Endothelial cell (in vitro differentiated cells): Measurements from ENCODE around the gene LY6G6F. TPM values are rescaled to one million over a fixed set of nuclear protein-coding genes. Genes with fewer than 3 reads are reported as not detected.

Experiments used
- DNase-seq: peaks from one replicate; pipeline ENCODE4 v3.0.0; 2021; ENCODE audit warnings: low spot score
- H3K27ac Mint-ChIP-seq: one replicate; pipeline ENCODE4 v1.8.0; 2021; ENCODE audit warnings: mixed read lengths, inconsistent platforms; ENCODE audit not compliant: unreplicated experiment
- H3K27me3 Mint-ChIP-seq: one replicate; pipeline ENCODE4 v1.8.0; 2021; ENCODE audit warnings: mild to moderate bottlenecking, moderate library complexity, mixed read lengths, inconsistent platforms; ENCODE audit not compliant: unreplicated experiment
- H3K36me3 Mint-ChIP-seq: one replicate; pipeline ENCODE4 v1.8.0; 2021; ENCODE audit warnings: mild to moderate bottlenecking, low read depth, mixed read lengths, inconsistent platforms; ENCODE audit not compliant: unreplicated experiment
- H3K4me1 Mint-ChIP-seq: one replicate; pipeline ENCODE4 v1.8.0; 2021; ENCODE audit warnings: mild to moderate bottlenecking, mixed read lengths, inconsistent platforms; ENCODE audit not compliant: unreplicated experiment
- H3K4me3 Mint-ChIP-seq: one replicate; pipeline ENCODE4 v1.8.0; 2021; ENCODE audit warnings: mild to moderate bottlenecking, mixed read lengths, inconsistent platforms; ENCODE audit not compliant: unreplicated experiment
- H3K9me3 Mint-ChIP-seq: one replicate; pipeline ENCODE4 v1.8.0; 2021; ENCODE audit warnings: mixed read lengths, inconsistent platforms; ENCODE audit not compliant: unreplicated experiment
- CTCF ChIP-seq: fragments of 200-600 bp; sonication (generic); IDR thresholded peaks from one replicate; pipeline ENCODE4 v1.5.0; 2021; ENCODE audit warnings: antibody characterized with exemption; ENCODE audit not compliant: unreplicated experiment
- total RNA-seq: library from RNA; stranded (reverse); fragmentation: NEBNext Ultra II Directional; extraction: Animal tissue kit (Norgen Biotek cat#: 25700); gene quantifications from one replicate; pipeline ENCODE4 v1.2.1, GENCODE V29; 2021; ENCODE audit not compliant: unreplicated experiment

Gene LY6G6F
- total RNA-seq, 1 donor from 2014 or later: not detected

- H3K4me1 Mint-ChIP-seq: peaks cover 32% of the 10 kb centered on the region
- no peak for TF ChIP-seq CTCF
- H3K9me3 Mint-ChIP-seq: no peaks in the 10 kb centered on the region
- H3K27me3 Mint-ChIP-seq: peaks cover 9% of the 10 kb centered on the region
- no peak for DNase-seq
- H3K36me3 Mint-ChIP-seq: peaks cover 13% of the 10 kb centered on the region
- H3K27ac Mint-ChIP-seq: peak overlapping the region; percentile 97
- peak overlapping the region; percentile 97 for H3K4me3 Mint-ChIP-seq
Observed at GRCh38 chr6:31663126-31663960, 43.3 kb upstream of the LY6G6F start.

- no peaks in the 10 kb centered on the region for H3K9me3 Mint-ChIP-seq
- no peak for DNase-seq
- no peak for TF ChIP-seq CTCF
- peaks cover 5% of the 10 kb centered on the region for H3K27me3 Mint-ChIP-seq
- peak overlapping the region; percentile 97 for H3K4me3 Mint-ChIP-seq
- peaks cover 13% of the 10 kb centered on the region for H3K36me3 Mint-ChIP-seq
- H3K27ac Mint-ChIP-seq: peak overlapping the region; percentile 97
- peaks cover 30% of the 10 kb centered on the region for H3K4me1 Mint-ChIP-seq
Observed at GRCh38 chr6:31663961-31664789, 42.5 kb upstream of the LY6G6F start.

- no peaks in the 10 kb centered on the region for H3K9me3 Mint-ChIP-seq
- H3K4me1 Mint-ChIP-seq: peaks cover 27% of the 10 kb centered on the region
- peaks cover 5% of the 10 kb centered on the region for H3K27me3 Mint-ChIP-seq
- peak within 1 kb of the TSS; percentile 97 for H3K27ac Mint-ChIP-seq
- H3K4me3 Mint-ChIP-seq: peak within 1 kb of the TSS; percentile 97
- no peak for TF ChIP-seq CTCF
- DNase-seq: peak; percentile 59
- H3K36me3 Mint-ChIP-seq: peaks cover 14% of the 10 kb centered on the region
Observed at GRCh38 chr6:31664790-31665500, 41.7 kb upstream of the LY6G6F start, which contains the start of gene GPANK1. GPANK1 (minus strand) TSS chr6:31664997; CDS start chr6:31664478, 519 bp downstream.

GRCh38 chr6:31665501-31666336 is 40.9 kb upstream of the LY6G6F start, which contains the start of gene CSNK2B:
CSNK2B (plus strand) TSS chr6:31666080; CDS start chr6:31666832, 752 bp downstream.
- Mint-ChIP-seq H3K9me3 (no peaks in the 10 kb centered on the region), H3K36me3 (peaks cover 22% of the 10 kb centered on the region), H3K27me3 (peaks cover 5% of the 10 kb centered on the region), H3K4me1 (peaks cover 27% of the 10 kb centered on the region), H3K4me3 (peak within 1 kb of the TSS; percentile 97), H3K27ac (peak within 1 kb of the TSS; percentile 97)
- DNase-seq: peak; percentile 83
- TF ChIP-seq CTCF: no peak
